Activated naive CD4-positive, alpha-beta T cell treated with anti-CD3 and anti-CD28 coated beads, Interleukin-2, amount 50 U/mL, for 16 hours (primary cell): ENCODE data around the gene METTL24.
"Not testable (repeated sequence)": the region's sequence is repeated elsewhere in the genome, so short reads cannot be mapped to it uniquely, and the experiment has no call there.

ENCODE experiments used
- DNase-seq: peaks from one replicate; pipeline ENCODE4 v3.0.0-alpha.2; 2020

METTL24 gene

DNA sequence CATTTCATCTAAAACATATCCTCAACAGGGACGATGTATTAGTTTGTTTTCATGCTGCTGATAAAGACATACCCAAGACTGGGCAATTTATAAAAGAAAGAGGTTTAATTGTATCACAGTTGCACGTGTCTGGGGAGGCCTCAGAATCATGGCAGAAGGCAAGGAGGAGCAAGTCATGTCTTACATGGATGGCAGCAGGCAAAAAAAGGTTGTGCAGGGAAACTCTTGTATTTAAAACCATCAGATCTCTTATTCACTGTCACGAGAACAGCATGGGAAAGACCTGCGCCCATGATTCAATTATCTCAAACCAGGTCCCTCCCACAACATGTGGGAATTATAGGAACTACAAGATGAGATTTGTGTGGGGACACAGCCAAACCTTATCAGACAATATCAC, 48.7 kb downstream of the METTL24 start:
- DNase-seq, result not testable (repeated sequence)

DNA sequence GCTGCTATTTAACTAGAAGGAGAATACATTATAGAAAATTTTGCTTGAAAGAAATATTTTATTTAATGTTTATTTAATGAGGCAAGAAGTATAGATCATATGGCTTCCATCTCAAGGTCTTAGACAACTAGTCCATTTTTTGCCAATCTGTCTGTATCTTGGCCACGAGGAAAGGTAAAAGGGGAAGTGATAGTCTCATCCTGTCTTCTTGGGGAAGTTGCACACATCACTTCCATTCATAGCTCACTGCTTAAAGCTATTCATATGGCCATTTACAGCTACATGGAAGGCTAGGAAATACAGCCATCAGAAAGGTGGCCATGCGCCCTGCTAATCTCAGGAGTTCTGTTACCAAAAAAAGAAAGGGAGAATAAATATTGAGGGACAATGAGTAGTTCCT, 50.8 kb downstream of the METTL24 start:
- no peak for DNase-seq

DNA sequence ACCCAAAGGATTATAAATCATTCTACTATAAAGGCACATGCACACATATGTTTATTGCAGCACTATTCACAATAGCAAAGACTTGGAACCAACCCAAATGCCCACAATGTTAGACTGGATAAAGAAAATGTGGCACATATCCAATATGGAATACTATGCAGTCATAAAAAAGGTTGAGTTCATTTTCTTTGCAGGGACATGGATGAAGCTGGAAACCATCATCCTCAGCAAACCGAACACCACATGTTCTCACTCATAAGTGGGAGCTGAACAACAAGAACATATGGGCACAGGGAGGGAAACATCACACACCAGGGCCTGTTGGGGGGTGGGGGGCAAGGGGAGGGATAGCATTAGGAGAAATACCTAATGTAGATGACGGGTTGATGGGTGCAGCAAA, 52.3 kb downstream of the METTL24 start:
- DNase-seq, result not testable (repeated sequence)

GRCh38 chr6:110303692-110304091, 54.5 kb downstream of the METTL24 start:
- DNase-seq, result not testable (repeated sequence)

DNA sequence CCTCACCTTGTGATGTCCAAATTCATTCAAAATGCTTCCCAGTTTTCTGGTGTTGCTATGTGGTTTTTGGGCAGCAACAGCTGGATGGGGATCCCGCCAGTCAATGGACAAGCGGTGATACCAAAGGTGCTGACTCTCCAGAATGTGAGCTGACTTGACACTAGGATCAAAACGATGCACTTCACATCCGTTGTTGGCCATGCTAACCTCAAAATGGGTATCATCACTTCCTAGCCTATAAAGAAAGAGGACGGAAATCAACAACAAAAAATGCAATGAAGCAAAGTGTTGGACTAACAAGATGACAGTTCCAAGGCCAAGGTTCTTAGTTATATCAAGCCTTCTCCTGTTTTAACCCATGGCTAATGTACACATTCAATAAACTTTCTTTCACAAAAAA, 59.2 kb downstream of the METTL24 start:
- DNase-seq, result no peak

- DNase-seq, result no peak
Measured at GRCh38 chr6:110298411-110298810, 59.7 kb downstream of the METTL24 start.

DNA sequence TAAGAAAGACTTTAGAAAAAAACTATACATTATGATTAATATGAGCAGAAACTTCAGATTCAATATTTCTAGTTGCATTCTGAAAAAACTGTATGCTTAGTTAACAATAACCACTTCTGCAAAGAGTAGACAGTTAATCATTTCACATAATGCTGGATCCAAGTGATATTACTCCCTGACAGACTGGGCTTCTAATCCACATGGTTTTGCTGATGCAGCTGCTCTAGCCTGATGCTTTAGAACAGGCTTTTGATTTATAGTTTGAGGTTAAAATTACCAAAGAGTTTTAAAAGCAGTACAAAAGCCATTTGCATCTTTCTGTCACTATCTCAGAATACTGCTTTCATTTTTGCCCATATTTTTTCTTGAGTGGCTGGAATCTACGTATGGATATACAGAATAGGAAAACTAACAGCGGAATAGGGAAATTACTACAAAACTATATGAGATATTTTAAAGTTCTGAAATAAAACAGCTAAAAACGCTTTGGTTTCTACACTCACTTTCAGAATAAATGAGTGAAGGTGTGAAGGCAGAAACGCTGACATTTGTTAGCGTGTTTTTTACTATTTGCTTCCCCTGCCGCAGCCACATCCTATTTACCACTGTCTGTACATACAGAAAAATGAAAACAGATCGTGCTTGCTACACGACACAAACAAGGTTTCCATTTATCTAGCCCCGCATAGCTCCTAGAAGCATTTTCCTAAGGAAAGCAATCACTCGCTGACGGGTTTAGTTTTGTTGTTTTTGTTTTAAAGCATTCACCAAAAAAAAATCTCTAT, 61.7 kb downstream of the METTL24 start:
- no peak for DNase-seq

GRCh38 chr6:110295451-110296165, 62.5 kb downstream of the METTL24 start:
- DNase-seq, result no peak

DNA sequence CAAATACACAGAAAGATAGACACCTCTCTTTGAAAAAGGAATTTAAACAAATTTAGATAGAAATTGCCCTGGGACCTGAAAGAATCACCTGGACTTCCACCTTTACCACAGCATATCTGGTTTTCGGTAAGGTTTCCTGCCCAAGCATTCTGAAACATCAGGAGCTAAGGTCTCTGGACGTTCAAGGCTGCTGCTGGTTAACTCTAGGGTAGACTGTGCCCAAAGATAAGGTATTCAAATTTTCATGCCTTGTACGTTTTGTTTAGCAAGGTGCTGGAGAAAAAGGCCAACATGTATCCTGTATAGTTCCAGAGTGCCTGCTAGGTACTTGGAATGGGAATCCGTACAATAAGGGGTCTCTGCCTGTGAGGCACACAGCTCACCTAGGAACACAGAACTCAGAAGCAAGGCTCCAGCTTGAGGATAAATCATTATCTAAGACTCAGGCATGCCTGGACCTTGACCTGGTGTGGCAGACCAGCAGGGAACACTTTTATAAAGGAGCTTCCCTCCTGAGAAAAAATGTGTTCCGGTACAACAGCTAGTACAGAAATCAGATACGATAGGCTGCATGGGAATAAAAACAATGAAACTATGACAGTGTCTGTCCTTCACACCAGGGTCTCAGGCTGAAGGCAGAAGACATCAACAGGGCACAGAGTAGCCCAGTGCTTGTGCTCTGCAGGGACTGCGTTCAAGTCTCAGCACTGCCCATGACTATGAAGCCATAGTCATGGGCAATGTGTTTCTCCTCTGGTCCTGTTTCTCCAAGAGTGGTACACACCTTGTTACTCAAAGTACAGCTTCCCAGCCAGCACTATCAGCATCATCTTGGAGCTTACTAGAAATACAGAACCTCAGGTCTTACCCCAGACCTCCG, 70.4 kb downstream of the METTL24 start:
- no peak for DNase-seq

DNA sequence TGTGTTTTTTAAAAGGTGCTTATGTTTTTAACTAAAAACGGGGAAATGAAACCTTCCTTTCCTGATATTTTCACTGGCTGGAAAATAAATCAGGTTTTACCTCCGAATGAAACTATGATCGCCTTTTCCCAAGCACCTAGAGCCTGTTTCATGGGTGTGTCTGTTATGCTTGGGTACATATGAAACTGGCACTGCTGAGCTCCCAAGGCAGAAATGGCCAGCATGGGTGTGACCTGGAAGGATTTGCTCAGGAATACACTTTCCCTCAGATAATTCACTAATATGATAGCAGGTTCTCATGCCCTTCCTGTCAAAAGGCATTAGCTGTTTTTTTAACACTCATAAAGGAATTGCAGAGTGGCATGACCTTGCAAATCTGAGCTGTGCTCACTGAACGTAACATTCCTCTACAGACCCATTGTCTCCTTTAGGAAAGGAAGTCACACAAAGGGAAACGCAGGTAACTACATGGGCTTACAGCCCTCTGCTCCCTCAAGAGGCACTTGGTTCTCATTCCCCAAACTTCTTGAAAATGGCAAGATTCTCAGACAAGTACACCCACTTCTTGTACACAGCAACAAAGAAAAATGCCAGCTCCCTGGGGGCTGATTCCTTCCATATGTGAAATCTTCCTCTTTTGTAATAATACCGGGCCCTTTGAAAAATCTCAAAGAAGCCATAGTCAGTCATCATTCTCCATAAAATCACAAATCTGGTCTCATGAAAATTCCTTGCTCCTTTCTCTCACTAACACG, 72.7 kb downstream of the METTL24 start:
- DNase-seq, result no peak

DNA sequence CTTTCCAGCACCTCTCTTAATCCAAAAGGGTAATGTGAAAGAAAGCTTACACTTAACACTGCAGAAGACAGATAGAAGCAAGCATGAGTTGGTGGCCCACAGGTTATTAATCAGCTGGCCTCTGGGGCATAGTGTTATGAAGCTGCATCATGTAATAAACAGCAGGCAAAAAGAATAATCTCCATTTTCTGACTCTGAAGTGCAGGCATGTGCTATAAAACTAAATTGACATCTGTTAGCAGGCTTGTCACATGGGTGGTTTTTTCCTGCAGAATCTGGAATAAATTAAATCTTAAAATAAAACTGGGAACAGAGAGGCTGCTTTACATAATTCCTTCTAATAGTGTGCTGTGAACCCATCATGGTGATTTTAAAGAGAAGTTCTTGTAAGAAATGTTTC, 73.3 kb downstream of the METTL24 start:
- DNase-seq, result no peak

- DNase-seq, result no peak
Measured at GRCh38 chr6:110283657-110284056, 74.5 kb downstream of the METTL24 start.

- no peak for DNase-seq
Measured at GRCh38 chr6:110282412-110282811, 75.7 kb downstream of the METTL24 start.

- no peak for DNase-seq
Measured at GRCh38 chr6:110277100-110277665, 81.0 kb downstream of the METTL24 start.

DNA sequence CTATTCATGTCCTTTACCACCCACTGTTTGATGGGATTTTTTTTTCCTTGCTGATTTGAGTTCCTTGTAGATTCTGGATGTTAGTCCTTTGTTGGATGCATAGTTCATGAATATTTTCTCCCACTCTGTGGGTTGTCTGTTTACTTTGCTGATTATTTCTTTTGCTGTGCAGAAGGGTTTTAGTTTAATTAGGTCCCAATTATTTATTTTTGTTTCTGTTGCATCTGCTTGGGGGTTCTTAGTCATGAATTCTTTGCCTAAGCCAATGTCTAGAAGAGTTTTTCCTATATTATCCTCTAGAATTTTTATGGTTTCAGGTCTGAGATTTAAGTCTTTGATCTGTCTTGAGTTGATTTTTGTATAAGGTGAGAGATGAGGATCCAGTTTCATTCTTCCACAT, 85.4 kb downstream of the METTL24 start:
- not testable (repeated sequence) for DNase-seq

GRCh38 chr6:110271732-110272022, 86.5 kb downstream of the METTL24 start:
- DNase-seq, result no peak

- no peak for DNase-seq
Measured at GRCh38 chr6:110270165-110270564, 88.0 kb downstream of the METTL24 start.

- DNase-seq, result no peak
Measured at GRCh38 chr6:110269623-110270022, 88.5 kb downstream of the METTL24 start.

DNA sequence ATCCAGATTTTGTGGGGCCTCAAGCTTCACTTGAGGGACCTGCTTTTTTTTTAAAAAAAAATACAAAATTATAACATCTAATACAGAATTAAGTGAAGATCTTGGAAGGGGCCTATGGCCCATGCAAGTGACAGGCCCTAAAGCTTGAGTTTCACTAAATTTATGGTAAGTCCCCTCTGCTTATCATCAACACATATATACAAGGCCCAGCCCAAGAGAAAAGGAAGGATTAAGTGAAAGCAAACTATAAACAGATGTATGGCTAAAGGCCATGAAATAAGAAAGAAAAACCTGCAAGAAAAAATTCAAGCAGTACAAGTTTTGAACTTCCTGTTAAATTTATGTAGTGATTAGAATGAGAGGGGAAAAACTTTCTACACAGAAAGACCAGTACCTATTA, 91.2 kb downstream of the METTL24 start:
- DNase-seq, result no peak

- no peak for DNase-seq
Measured at GRCh38 chr6:110265273-110265672, 92.9 kb downstream of the METTL24 start.

GRCh38 chr6:110256366-110256765, 101.8 kb downstream of the METTL24 start:
- DNase-seq, result no peak

DNA sequence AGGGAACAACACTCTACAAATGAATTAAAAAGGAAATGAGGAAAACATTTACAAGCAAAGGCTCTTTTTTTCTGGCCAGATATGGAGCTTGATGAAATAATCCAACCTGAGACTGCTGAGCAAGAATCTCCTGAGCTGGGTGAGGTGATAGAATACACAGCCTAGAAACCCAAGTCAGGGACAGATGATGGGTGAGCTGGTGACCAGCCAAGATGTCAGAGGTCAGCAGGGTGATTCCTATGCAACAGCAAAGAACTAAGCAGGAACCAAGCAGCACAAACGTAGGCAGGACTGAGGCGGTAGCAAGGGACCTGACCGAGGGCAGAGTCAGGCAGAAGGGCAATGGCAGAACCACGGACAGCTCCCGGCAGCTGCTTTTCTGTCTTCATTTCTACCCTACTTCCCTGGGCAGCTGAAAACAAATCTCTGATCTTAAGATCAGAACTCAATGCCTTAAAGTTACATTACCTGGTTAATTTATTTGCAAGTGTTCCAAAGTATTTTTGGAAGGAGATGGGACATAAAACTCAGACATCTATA, 102.9 kb downstream of the METTL24 start:
- DNase-seq, result no peak
